ENCODE data around the gene ZNF839.
"Not testable (repeated sequence)": the region's sequence is repeated elsewhere in the genome, so short reads cannot be mapped to it uniquely, and the experiment has no call there.

ZNF839 gene

DNA sequence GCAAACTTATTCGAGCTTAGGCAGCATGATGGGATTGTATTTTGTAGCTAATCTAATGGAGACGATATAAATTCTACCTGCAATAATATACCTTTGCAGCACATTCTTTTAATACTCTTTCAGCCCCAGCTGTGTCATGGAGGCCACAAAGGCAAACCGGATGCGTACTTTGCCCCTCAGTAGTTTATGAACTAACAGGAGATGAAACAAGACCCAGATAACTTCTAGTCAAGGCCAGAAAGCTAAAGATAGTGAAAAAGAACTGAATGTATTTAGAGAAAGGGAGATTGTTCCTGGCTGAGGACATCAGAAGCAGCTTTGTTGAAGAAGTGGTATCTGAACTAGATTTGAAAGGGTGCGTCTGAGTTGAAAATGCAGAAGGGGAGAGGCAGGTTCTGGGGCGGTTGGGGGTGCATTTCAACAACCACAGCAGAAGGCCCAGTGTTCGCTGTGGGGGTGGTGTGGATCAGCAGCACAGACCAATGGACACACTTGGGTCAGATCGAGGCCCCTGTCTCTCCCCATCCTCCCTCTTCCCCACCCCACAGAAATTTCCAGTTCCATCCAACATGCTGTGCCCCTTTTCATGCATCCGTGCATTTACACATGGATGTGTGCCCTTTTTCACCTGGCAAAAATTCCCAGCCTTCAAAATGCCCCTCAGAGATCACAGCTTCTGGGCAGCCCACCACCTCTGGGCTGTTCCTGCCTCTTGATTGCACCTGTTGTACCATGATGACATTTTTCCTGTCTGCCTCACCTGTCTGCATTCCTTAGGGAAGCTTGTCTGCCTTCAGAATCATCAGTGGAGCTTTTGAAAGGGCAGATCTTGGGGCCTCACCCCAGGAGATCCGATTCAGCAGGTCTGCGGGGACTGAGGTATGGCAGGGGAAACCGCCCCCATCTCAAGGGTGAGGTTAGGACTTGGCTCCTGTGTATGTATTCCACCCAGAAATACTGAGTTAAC lies 2.2 kb downstream of the ZNF839 start:
- DNase-seq (ENCODE audit: low spot score in 2 of 2) = no peak
- Mint-ChIP-seq H3K4me1 (peaks cover 27% of the 10 kb centered on the region), H3K9me3 (no peaks in the 10 kb centered on the region), H3K36me3 (peaks cover 30% of the 10 kb centered on the region), H3K27ac (peak overlapping the region; percentile 63), H3K4me3 (no peak overlapping the region)
- no peak for ATAC-seq

DNA sequence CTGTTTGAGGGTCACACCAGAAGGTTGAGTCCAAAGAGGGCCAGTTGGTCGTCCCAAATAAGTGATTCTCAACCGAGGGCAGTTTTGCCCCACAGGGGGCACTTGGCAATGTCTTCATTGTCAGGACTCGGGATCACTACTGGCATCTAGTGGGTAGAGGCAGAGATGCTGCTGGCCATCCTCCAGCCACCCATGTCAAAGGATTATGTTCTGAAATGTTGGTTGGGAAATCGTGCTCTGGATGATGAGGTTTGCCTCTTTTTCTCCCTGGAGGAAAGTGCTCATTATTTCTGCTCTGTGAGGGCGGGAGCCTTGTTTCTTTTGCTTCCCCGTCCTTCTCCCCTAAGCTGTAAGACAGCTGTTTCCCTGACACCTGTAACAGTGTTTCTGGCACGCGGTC lies 3.6 kb downstream of the ZNF839 start:
- DNase-seq (ENCODE audit: low spot score in 2 of 2) = no peak
- Mint-ChIP-seq H3K9me3 (no peaks in the 10 kb centered on the region), H3K36me3 (peaks cover 18% of the 10 kb centered on the region), H3K4me1 (peaks cover 13% of the 10 kb centered on the region), H3K4me3 (no peak overlapping the region), H3K27ac (peak overlapping the region; percentile 61)
- ATAC-seq = no peak

DNA sequence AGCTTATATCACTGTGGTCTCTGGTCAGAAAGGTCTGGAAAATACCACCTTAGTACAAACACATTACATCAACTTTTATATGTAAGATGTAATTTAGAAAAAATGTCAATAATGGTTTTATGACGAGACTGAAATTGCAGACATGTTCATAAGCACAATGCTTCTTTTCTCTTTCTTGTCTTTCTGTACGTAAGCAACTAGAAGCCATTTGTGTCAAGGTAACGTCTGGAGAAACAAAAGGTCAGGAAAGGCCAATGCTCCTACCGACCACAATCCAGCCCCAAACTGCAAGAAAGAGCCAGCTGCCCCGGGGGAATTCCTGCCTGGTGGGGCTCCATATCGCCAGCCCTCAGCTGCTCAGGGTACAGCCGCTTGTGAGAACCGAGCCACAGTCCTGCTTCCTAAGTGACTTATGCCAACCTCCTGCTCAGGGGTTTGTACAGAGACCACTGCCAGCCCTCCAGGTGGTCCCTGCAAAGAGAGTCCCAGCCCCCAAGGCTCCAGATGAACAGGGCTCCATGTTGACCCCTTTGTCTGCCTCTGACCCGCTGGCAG lies 6.3 kb downstream of the ZNF839 start:
- H3K9me3 Mint-ChIP-seq = no peaks in the 10 kb centered on the region
- H3K4me3 Mint-ChIP-seq = no peak overlapping the region
- no peaks in the 10 kb centered on the region for H3K4me1 Mint-ChIP-seq
- H3K27ac Mint-ChIP-seq = no peak overlapping the region
- peaks cover 6% of the 10 kb centered on the region for H3K36me3 Mint-ChIP-seq
- ATAC-seq = no peak
- no peak for DNase-seq (ENCODE audit: low spot score in 2 of 2)

DNA sequence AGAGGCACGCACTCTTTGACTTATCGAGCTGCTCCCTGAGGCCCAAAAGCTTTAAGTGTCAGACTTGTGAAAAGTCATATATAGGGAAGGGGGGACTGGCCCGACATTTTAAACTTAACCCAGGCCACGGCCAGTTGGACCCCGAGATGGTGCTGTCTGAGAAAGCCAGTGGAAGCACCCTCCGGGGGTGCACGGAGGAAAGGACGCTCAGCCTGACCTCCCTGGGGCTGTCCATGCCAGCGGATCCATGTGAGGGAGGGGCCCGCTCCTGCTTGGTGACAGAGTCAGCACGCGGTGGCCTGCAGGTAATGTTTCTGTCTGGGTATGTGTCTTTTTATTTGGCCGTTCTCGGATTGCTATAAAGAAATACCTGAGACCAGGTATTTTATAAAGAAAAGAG lies 7.0 kb downstream of the ZNF839 start:
- Mint-ChIP-seq H3K4me1 (no peaks in the 10 kb centered on the region), H3K4me3 (no peak overlapping the region), H3K27ac (no peak overlapping the region), H3K9me3 (no peaks in the 10 kb centered on the region), H3K36me3 (peaks cover 12% of the 10 kb centered on the region)
- ATAC-seq = no peak
- DNase-seq (ENCODE audit: low spot score in 2 of 2) = no peak

DNA sequence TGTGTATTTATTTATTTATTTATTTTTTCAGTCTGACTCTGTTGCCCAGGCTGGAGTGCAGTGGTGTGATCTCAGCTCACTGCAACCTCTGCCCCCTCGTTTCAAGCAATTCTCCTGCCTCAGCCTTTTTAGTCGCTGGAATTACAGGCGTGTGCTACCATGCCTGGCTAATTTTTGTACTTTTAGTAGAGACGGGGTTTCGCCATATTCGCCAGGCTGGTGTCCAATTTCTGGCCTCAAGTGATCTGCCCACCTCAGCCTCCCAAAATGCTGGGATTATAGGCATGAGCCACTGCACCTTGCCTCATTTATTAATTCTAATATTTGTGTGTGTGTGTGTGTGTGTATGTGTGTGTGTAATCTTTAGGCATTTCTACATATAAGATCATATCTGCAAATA lies 9.8 kb downstream of the ZNF839 start:
- H3K9me3 Mint-ChIP-seq; DNase-seq (ENCODE audit: low spot score in 2 of 2); H3K27ac Mint-ChIP-seq; H3K4me3 Mint-ChIP-seq; H3K4me1 Mint-ChIP-seq; ATAC-seq: not testable (repeated sequence)
- H3K36me3 Mint-ChIP-seq = peaks cover 30% of the 10 kb centered on the region

DNA sequence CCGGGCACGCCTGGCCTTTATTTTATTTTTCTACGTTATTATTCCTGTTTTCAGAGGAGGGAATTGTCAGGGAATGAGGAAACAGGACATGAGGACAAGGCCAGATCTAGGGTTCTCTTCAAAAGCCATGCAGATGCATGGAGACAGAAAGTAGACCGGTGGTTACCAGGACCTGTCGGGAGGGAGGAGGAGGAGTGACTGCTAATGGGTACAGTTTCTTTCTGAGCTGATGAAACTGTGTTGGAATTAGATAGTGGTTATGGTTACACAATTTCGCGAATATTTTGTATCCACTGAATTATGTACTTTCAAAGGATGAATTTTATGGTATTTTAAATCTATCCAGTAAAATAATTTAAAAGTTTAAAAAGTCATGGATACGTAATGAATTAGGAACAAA lies 11.3 kb downstream of the ZNF839 start:
- Mint-ChIP-seq H3K4me1 (no peaks in the 10 kb centered on the region), H3K36me3 (peaks cover 44% of the 10 kb centered on the region), H3K27ac (no peak overlapping the region), H3K9me3 (no peaks in the 10 kb centered on the region), H3K4me3 (no peak overlapping the region)
- no peak for DNase-seq (ENCODE audit: low spot score in 2 of 2)
- ATAC-seq = no peak

DNA sequence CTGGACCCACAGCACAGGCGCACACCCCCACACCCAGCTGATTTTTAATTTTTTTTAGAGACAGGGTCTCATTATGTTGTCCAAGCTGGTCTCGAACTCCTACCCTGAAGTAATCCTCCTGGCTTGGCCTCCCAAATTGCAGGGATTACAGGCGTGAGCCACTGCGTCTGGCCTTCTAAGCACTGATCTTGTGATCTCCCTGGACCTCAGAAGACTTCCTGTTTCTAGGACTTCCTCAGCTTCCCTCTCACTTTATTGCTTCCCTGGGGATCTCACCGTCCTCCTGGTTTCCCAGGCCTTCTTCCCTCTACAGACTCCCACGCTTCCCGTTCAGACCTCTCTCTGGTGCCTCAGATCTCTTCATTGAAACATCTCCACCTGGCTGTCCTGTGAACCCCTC lies 13.8 kb downstream of the ZNF839 start:
- Mint-ChIP-seq H3K4me1 (no peaks in the 10 kb centered on the region), H3K27ac (peak overlapping the region; percentile 30), H3K9me3 (no peaks in the 10 kb centered on the region), H3K36me3 (peaks cover 64% of the 10 kb centered on the region), H3K4me3 (no peak overlapping the region)
- no peak for ATAC-seq
- DNase-seq (ENCODE audit: low spot score in 2 of 2) = no peak

DNA sequence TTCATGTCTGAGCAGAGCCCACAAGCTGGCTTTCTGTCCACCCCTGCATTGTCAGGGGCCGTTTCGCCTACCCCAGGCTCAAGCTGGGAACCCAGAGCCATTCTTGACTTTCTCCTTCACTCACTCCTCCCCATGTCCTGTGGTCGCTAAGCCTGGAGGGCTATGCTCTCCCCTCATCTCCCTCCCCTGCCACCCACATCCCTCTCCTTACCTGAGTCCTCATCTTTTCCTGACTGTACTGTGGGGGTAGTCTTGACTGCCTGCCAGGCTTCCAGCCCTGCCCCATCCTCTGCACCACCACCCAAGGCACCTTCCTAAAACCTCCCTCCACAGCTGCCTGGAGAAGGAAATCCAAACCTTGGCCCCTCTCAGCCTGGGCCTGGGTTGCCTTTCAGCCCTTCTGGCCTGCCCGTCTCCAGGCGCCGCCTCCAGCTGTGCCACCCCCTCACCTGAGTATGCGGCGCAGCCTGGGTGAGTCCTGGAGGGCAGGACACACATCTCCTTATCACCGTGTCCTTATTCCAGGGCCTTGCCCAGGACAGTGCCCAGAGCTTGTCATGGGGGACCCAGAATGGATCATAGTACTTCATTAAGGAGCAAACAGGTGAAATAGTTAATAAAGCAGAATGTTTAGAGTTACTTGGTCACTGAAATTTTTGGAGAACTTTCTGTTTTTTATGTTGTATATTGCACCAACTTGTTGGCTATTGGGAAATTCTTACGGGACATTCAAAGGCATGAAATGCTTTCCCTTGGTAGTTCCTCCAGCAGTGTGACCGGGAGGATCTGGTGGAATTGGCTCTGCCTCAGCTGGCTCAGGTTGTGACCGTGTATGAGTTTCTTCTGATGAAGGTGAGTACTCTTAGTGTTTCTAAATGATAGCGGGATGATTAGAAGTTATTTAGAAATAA lies 14.5 kb downstream of the ZNF839 start:
- DNase-seq (ENCODE audit: low spot score in 2 of 2) (no peak), ATAC-seq (no peak)
- H3K27ac Mint-ChIP-seq = peak overlapping the region; percentile 30
- no peaks in the 10 kb centered on the region for H3K9me3 Mint-ChIP-seq
- no peaks in the 10 kb centered on the region for H3K4me1 Mint-ChIP-seq
- H3K36me3 Mint-ChIP-seq = peaks cover 71% of the 10 kb centered on the region
- no peak overlapping the region for H3K4me3 Mint-ChIP-seq

DNA sequence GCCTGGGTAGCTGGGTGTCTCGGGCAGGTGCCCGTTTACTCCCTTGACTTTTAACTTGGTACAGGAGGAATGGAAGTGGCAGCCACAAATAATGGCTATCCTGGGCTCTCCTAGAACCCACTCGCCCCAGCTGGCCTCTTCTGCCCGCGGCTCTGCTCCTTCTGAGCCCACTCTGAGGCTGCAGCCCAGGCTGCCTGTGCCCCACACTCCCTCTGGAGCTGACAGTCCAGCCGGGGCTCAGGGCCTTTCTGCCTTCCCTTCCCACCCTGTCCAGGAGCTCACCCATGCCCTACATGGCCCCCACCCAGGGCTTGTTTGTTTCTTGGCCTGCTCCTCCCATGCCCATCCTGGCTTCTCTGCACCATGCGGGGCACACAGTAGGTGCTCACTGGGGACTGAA lies 15.6 kb downstream of the ZNF839 start:
- Mint-ChIP-seq H3K4me1 (no peaks in the 10 kb centered on the region), H3K36me3 (peaks cover 81% of the 10 kb centered on the region), H3K27ac (no peak overlapping the region), H3K9me3 (no peaks in the 10 kb centered on the region), H3K4me3 (no peak overlapping the region)
- DNase-seq (ENCODE audit: low spot score in 2 of 2) (no peak), ATAC-seq (no peak)

DNA sequence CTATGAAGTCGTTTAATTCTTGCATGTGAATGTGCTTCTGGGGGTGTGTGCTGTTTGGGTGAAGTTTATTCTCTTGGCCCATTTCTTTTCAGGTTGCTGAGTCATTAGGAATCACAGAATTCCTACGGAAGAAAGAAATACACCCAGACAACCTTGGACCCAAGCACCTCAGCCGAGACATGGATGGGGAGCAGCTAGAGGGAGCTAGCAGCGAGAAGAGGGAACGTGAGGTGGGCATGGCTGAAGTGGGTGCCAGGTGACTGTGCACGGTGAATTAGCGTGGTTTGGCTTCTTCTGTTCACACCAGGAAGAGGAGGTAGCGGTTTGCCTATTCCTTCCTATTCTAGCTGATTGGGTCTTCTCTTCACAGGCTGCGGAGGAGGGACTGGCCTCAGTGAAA lies 19.2 kb downstream of the ZNF839 start:
- DNase-seq (ENCODE audit: low spot score in 2 of 2) = no peak
- peaks cover 99% of the 10 kb centered on the region for H3K36me3 Mint-ChIP-seq
- no peaks in the 10 kb centered on the region for H3K4me1 Mint-ChIP-seq
- no peak overlapping the region for H3K4me3 Mint-ChIP-seq
- H3K9me3 Mint-ChIP-seq = no peaks in the 10 kb centered on the region
- ATAC-seq = no peak
- H3K27ac Mint-ChIP-seq = peak overlapping the region; percentile 51

DNA sequence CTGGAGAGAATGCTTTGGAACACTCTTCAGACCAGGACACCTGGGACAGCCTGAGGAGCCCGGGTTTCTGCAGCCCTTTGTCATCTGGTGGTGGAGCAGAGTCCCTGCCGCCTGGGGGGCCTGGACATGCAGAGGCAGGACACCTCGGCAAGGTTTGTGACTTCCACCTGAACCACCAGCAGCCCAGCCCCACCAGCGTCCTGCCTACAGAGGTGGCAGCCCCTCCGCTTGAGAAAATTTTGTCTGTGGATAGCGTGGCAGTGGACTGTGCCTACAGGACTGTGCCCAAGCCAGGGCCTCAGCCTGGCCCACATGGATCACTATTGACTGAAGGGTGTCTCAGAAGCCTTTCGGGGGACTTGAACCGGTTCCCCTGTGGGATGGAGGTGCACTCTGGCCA lies 22.0 kb downstream of the ZNF839 start:
- no peak for ATAC-seq

DNA sequence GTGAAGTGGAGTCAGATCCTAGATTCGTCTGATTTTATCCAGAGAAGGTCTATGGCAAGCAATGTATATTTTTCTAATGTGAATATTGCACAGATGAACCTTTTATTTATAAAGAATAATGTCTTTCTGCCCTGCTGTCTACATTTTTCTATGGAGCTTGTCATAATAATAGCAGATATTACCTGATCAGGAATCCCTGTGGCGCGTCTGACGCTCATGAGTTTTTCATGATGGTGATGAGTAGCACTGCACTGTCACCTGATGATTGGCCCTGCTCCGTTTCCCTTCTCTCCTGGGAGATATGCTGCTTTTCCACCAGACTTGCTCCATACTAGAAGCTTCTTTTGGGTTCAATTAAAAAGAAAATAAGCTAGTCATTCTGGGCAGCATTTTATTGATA lies 22.7 kb downstream of the ZNF839 start:
- no peak for ATAC-seq
- H3K27ac Mint-ChIP-seq = peak overlapping the region; percentile 60
- H3K9me3 Mint-ChIP-seq = no peaks in the 10 kb centered on the region
- H3K4me1 Mint-ChIP-seq = no peaks in the 10 kb centered on the region
- H3K36me3 Mint-ChIP-seq = peaks cover 96% of the 10 kb centered on the region
- DNase-seq (ENCODE audit: low spot score in 2 of 2) = no peak
- no peak overlapping the region for H3K4me3 Mint-ChIP-seq

More for the DNA sequence above, 22.0 kb downstream of the ZNF839 start:
- Mint-ChIP-seq H3K27ac (peak overlapping the region; percentile 60), H3K4me3 (no peak overlapping the region), H3K4me1 (no peaks in the 10 kb centered on the region), H3K36me3 (peaks cover 96% of the 10 kb centered on the region), H3K9me3 (no peaks in the 10 kb centered on the region)
- DNase-seq (ENCODE audit: low spot score in 2 of 2) = no peak

DNA sequence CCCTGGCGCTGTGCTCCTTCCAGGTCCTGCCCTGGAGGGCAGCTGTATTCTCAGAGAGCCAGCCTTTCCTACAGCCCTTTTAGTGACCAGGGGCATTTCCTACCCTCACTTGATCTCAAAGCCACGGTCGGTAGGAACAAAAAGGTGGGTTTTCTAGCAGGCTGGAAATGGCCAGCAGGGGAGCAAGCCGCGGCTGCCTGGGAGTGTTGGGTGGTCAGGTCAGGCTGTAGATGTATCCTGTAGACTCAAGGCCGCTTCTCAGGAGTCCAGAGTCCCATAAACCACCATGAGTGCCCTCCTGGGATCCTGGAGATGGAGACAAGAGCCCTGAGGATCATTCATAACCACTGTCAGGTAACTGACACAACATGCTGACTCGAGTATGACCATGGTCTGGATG lies 24.5 kb downstream of the ZNF839 start:
- ATAC-seq (no peak), DNase-seq (ENCODE audit: low spot score in 2 of 2) (no peak)
- no peaks in the 10 kb centered on the region for H3K4me1 Mint-ChIP-seq
- H3K27ac Mint-ChIP-seq = no peak overlapping the region
- H3K4me3 Mint-ChIP-seq = no peak overlapping the region
- no peaks in the 10 kb centered on the region for H3K9me3 Mint-ChIP-seq
- H3K36me3 Mint-ChIP-seq = peaks cover 96% of the 10 kb centered on the region

DNA sequence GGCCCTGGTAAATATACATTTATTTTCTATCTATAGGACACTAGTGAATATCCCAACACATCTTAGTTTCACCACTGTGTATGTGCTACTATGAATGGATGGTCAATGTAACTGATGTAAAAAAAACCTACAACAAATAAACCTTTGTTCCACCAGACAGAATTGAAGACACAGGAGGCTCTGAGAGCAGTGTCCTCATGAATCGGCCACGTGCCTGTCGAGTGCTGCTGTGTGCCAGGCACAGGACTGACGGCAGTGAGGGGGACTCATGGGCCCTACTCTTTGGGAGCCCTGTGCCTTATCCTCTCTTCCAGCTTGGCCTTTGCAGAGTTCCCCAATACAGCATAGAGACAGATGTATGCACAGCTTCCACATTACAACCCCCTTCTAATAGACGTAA lies 24.9 kb downstream of the ZNF839 start:
- Mint-ChIP-seq H3K27ac (peak overlapping the region; percentile 68), H3K4me3 (no peak overlapping the region), H3K9me3 (no peaks in the 10 kb centered on the region), H3K36me3 (peaks cover 96% of the 10 kb centered on the region), H3K4me1 (no peaks in the 10 kb centered on the region)
- ATAC-seq (no peak), DNase-seq (ENCODE audit: low spot score in 2 of 2) (no peak)

DNA sequence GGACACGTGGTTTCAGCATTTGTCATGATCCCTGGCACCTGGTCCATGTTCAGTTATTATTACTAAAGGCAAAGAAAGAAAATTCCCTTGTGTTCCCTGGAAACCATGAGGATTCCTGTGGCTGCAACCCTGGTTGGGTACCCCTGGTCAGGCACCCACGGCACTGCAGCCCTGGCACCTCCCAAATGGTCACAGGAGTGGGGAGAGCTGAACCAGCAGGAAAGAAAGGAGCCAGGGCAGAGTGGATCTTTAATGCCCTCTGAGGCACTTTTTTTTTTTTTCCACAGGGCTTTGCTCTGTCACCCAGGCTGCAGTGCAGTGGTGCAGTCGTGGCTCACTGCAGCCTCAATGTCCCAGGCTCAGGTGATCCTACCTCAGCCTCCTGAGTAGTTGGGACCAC lies 25.7 kb downstream of the ZNF839 start:
- Mint-ChIP-seq H3K27ac (peak overlapping the region; percentile 68), H3K9me3 (no peaks in the 10 kb centered on the region), H3K4me1 (no peaks in the 10 kb centered on the region), H3K4me3 (no peak overlapping the region), H3K36me3 (peaks cover 97% of the 10 kb centered on the region)
- DNase-seq (ENCODE audit: low spot score in 2 of 2) (no peak), ATAC-seq (no peak)

Measured in stimulated activated effector memory CD8-positive, alpha-beta T cell treated with anti-CD3 and anti-CD28 coated beads, Interleukin-12 subunit alpha, Interleukin-12 subunit beta, amount 100 ng/mL, for 72 hours (primary cell).